Uterus (tissue), 4 donors: ENCODE data around the gene ACOT7. TPM values are rescaled to one million over a fixed set of nuclear protein-coding genes. Genes with fewer than 3 reads are reported as not detected.

Experiments used
- DNase-seq, 2 donors: peaks; one replicate each; pipeline ENCODE4 v3.0.0-alpha.2; 2019 to 2020
- H3K27ac ChIP-seq, 2 donors: fragments of 200-600 bp; sonication (generic); 1 replicate in 1 of 2; 2 replicates in 1 of 2; pipeline ENCODE4 v1.5.1; 2016 to 2018
- H3K27me3 ChIP-seq, 2 donors: fragments of 200-600 bp; sonication (generic); one replicate each; pipeline ENCODE4 v1.5.1; 2018 to 2019; ENCODE audit warnings: control low read depth in 1 of 2
- H3K36me3 ChIP-seq, 2 donors: fragments of 200-600 bp; sonication (generic); one replicate each; pipeline ENCODE4 v1.5.1; 2019; ENCODE audit warnings: control low read depth in 1 of 2
- H3K4me1 ChIP-seq, 2 donors: fragments of 200-600 bp; sonication (generic); one replicate each; pipeline ENCODE4 v1.5.1; 2018 to 2019; ENCODE audit warnings: control low read depth in 1 of 2
- H3K4me3 ChIP-seq, 2 donors: fragments of 200-600 bp; sonication (generic); 1 replicate in 1 of 2; 2 replicates in 1 of 2; pipeline ENCODE4 v1.5.1; 2018 to 2019; ENCODE audit warnings: mild to moderate bottlenecking in 1 of 2
- H3K9me3 ChIP-seq, 2 donors: fragments of 200-600 bp; sonication (generic); one replicate each; pipeline ENCODE4 v1.5.1; 2019; ENCODE audit warnings: control low read depth in 1 of 2
- POLR2A ChIP-seq, 2 donors: fragments of 450-650 bp; IDR thresholded peaks; one replicate each; pipeline ENCODE4 v1.6.1; 2016; ENCODE audit warnings: antibody characterized with exemption in 2 of 2, mild to moderate bottlenecking in 1 of 2, moderate library complexity in 1 of 2
- intact Hi-C: fragments of 100-400 bp; cut with DNase I; formaldehyde crosslinking; loops from one replicate; pipeline ENCODE4 v1.15.1; 2023; ENCODE audit warnings: low total_unique reads
- total RNA-seq, 4 donors: library from RNA; depleted of rRNA in 3 of 4; stranded (reverse); fragments of >200 nt in 3 of 4; gene quantifications; one replicate each; pipeline versions ENCODE4 v1.1.0 to v1.2.4, GENCODE V29; 2014 to 2023
- TF ChIP-seq, protein P1 (sequence below), 4 experiments: fragments of 200-600 bp in 2 of 4; fragments of 450-650 bp in 2 of 4; sonication (generic) in 2 of 4; IDR thresholded peaks; one replicate each; pipeline ENCODE4 v1.5.1; 2016 to 2019; ENCODE audit warnings: antibody characterized with exemption in 4 of 4, mild to moderate bottlenecking in 2 of 4, moderate library complexity in 1 of 4
- donor health status: DM: yes; HTN: yes; CAD: no.

ACOT7 gene
- total RNA-seq, 4 donors from 2014 or later, result 7.4 to 27.6 (median 12.4) TPM

DNA sequence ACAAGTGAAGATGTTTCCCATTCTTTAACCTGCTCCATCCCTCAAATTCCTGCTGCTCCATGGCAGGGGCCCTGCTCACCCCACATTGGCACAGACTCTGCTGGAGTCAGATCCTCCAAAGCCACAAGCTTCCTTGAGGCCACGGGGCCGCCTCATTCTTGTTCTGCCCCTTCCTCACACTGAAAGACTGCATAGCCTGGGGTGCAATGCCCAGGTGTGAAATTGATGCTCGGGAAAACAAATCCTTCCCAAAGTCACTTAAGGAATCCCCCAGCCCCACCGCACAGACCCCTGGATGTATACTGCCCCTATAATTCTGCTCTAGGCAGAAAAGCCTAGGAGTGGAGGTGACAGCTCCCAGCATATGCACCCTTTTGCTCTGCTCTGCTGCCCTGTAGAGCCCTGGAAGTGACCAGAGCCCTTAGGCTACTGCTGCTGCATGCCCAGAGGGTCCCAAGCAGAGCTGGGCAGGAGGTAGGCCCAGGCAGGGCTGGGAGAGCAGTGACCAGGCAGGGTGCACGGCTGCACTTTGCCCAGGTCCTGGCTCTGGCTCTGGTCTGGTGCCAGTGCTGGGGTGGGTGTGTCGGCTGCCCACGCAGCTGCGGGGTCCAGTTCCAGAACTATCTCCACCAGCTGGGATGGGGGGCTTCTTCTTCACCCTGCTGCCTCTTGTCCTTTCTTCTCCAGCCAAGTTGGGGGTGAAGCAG lies 24.5 kb upstream of the ACOT7 start:
- Histone ChIP-seq H3K27ac (no peak overlapping the region), H3K27me3 (peaks cover 7 to 31% of the 10 kb centered on the region in 2 donors), H3K4me1 (peaks cover 0 to 23% of the 10 kb centered on the region in 2 donors), H3K36me3 (no peaks in the 10 kb centered on the region), H3K9me3 (no peaks in the 10 kb centered on the region), H3K4me3 (no peak overlapping the region)
- intact Hi-C loops, result no loop called here
- TF ChIP-seq, protein P1, sequence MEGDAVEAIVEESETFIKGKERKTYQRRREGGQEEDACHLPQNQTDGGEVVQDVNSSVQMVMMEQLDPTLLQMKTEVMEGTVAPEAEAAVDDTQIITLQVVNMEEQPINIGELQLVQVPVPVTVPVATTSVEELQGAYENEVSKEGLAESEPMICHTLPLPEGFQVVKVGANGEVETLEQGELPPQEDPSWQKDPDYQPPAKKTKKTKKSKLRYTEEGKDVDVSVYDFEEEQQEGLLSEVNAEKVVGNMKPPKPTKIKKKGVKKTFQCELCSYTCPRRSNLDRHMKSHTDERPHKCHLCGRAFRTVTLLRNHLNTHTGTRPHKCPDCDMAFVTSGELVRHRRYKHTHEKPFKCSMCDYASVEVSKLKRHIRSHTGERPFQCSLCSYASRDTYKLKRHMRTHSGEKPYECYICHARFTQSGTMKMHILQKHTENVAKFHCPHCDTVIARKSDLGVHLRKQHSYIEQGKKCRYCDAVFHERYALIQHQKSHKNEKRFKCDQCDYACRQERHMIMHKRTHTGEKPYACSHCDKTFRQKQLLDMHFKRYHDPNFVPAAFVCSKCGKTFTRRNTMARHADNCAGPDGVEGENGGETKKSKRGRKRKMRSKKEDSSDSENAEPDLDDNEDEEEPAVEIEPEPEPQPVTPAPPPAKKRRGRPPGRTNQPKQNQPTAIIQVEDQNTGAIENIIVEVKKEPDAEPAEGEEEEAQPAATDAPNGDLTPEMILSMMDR (IDR thresholded peaks at IDR 0.05), result no peak
- no peak for TF ChIP-seq POLR2A (IDR thresholded peaks at IDR 0.05)
- no peak for DNase-seq

DNA sequence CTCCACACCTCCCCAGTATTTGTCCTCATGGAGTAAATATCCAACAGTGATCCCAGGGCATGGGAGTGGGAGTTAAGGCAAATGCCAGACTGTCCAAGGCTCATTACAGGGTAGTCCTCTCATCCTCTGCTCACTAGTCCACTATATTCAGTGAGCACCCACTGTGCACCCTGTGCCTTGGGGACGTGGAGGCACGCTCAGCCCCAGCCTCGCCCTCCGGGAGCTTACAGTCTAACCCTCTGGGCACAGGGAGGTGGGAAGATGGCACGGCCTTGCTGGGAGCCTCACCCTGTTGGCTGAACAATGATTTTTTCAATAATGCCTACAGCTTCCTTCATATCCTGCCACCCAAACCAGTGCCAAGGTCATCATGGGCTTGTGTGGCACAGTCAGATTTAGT lies 23.3 kb upstream of the ACOT7 start:
- Histone ChIP-seq H3K4me3 (no peak overlapping the region), H3K27ac (no peak overlapping the region), H3K36me3 (no peaks in the 10 kb centered on the region), H3K9me3 (no peaks in the 10 kb centered on the region), H3K27me3 (peaks cover 7 to 27% of the 10 kb centered on the region in 2 donors), H3K4me1 (peaks cover 0 to 20% of the 10 kb centered on the region in 2 donors)
- intact Hi-C loops, result no loop called here
- TF ChIP-seq, protein P1 (IDR thresholded peaks at IDR 0.05), result no peak
- TF ChIP-seq POLR2A (IDR thresholded peaks at IDR 0.05), result no peak
- no peak for DNase-seq

DNA sequence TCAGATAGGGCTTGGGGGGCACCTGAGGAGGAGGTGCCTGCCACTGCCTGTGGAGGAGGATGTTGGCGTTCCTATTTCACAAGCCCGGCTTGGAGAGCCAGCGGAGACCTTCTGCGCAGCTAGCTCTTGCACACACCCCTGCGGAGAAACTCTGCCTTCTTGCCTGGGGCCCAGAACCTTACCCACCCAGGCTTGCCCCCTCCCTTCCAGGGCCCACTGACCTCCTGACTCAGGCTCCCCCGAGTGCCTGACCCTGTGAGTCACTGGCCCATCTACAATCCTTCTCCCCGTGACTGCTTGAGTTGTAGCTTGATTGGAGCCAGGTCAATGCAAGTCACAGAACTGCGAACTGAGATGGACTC lies 22.7 kb upstream of the ACOT7 start:
- Histone ChIP-seq H3K36me3 (no peaks in the 10 kb centered on the region), H3K27ac (no peak overlapping the region), H3K9me3 (no peaks in the 10 kb centered on the region), H3K4me1 (peaks cover 0 to 20% of the 10 kb centered on the region in 2 donors), H3K4me3 (no peak overlapping the region), H3K27me3 (peaks cover 7 to 26% of the 10 kb centered on the region in 2 donors)
- DNase-seq, result no peak
- intact Hi-C loops, result no loop called here
- TF ChIP-seq, protein P1 (IDR thresholded peaks at IDR 0.05), result no peak
- no peak for TF ChIP-seq POLR2A (IDR thresholded peaks at IDR 0.05)

DNA sequence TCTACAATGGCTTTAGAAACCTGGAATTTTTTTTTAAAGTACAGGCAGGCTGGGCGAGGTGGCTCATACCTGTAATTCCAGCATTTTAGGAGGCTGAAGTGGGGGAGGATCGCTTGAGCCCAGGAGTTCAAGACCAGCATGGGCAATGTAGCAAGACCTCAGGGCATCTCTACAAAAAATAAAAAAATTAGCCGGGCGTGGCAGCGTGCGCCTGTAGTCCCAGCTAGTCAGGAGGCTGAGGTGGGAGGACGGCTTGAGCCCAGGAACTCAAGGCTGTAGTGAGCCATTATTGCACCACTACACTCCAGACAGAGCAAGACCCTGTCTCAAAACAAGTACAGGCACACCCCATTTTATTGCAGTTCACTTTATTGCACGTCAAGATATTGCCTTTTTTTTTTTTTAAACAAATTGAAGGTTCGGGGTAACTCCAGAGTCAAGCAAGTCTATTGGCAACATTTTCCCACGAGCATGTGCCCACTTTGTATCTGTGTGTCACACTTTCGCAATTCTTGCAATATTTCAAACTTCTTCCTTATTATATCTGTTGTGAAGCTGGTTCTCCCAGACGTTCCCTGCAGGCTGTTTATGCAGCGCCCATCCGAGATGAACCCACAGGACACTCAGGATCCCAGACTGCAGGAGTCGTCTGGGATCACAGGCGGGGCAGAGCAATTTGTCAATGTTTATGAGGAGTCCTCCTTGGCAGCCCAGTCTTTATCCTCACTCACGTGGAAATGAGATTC lies 21.5 kb upstream of the ACOT7 start:
- intact Hi-C loops, result no loop called here
- DNase-seq, result no peak
- Histone ChIP-seq H3K27me3 (peaks cover 7 to 21% of the 10 kb centered on the region in 2 donors), H3K4me1 (peaks cover 0 to 14% of the 10 kb centered on the region in 2 donors), H3K4me3 (no peak overlapping the region), H3K9me3 (no peaks in the 10 kb centered on the region), H3K36me3 (no peaks in the 10 kb centered on the region), H3K27ac (no peak overlapping the region)
- TF ChIP-seq, protein P1 (IDR thresholded peaks at IDR 0.05), result no peak
- TF ChIP-seq POLR2A (IDR thresholded peaks at IDR 0.05), result no peak

DNA sequence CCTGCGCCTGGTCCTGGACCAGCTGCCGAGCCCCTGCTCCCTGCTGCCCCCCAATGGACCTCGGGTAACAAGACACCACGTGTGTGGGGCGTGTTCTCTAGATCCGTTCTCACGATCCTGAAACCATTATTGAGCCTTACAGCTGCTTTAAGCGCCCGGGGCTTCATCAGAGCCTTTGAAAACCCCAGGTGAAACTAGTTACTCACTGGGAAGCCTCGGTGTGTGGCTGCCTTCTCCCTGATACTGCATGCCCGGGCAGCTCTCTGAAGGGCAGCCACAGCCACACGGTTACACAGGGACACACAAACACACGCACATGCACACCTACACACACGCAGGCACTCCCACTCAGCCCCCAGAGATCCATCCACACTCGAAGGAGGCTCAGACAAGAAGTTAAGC lies 20.9 kb upstream of the ACOT7 start:
- Histone ChIP-seq H3K4me3 (no peak overlapping the region), H3K36me3 (no peaks in the 10 kb centered on the region), H3K27ac (no peak overlapping the region), H3K9me3 (no peaks in the 10 kb centered on the region), H3K4me1 (peaks cover 0 to 8% of the 10 kb centered on the region in 2 donors), H3K27me3 (peaks cover 6 to 21% of the 10 kb centered on the region in 2 donors)
- no peak for DNase-seq
- intact Hi-C loops, result no loop called here
- TF ChIP-seq, protein P1 (IDR thresholded peaks at IDR 0.05), result no peak
